Effector memory CD8-positive, alpha-beta T cell (primary cell): Measurements from ENCODE around the gene LRRC8B.
"Not testable (repeated sequence)": the region's sequence is repeated elsewhere in the genome, so short reads cannot be mapped to it uniquely, and the experiment has no call there.

Experiments
- ATAC-seq: fragments of 150-1000 bp; cut with Tn5 transposase; replicated peaks from 2 replicates; pipeline ENCODE4 v1.10.0; 2021; ENCODE audit warnings: mild to moderate bottlenecking, moderate library complexity
- DNase-seq, 3 experiments: peaks; one replicate each; pipeline ENCODE4 v3.0.0; 2021
- H3K27ac Mint-ChIP-seq, 2 donors: one replicate each; pipeline ENCODE4 v1.8.0; 2022; ENCODE audit warnings: mild to moderate bottlenecking in 2 of 2, mixed read lengths in 2 of 2, moderate library complexity in 2 of 2
- H3K27me3 Mint-ChIP-seq, 2 donors: one replicate each; pipeline ENCODE4 v1.8.0; 2022; ENCODE audit warnings: mixed read lengths in 2 of 2
- H3K36me3 Mint-ChIP-seq: one replicate; pipeline ENCODE4 v1.8.0; 2022; ENCODE audit warnings: mild to moderate bottlenecking, moderate library complexity, mixed read lengths; ENCODE audit not compliant: insufficient read depth
- H3K4me1 Mint-ChIP-seq, 2 donors: one replicate each; pipeline ENCODE4 v1.8.0; 2022; ENCODE audit warnings: low read depth in 2 of 2, mixed read lengths in 2 of 2
- H3K4me3 Mint-ChIP-seq, 2 donors: one replicate each; pipeline ENCODE4 v1.8.0; 2022; ENCODE audit warnings: mild to moderate bottlenecking in 2 of 2, mixed read lengths in 2 of 2, moderate library complexity in 2 of 2
- H3K9me3 Mint-ChIP-seq, 2 donors: one replicate each; pipeline ENCODE4 v1.8.0; 2022; ENCODE audit warnings: mixed read lengths in 2 of 2

LRRC8B gene

DNA sequence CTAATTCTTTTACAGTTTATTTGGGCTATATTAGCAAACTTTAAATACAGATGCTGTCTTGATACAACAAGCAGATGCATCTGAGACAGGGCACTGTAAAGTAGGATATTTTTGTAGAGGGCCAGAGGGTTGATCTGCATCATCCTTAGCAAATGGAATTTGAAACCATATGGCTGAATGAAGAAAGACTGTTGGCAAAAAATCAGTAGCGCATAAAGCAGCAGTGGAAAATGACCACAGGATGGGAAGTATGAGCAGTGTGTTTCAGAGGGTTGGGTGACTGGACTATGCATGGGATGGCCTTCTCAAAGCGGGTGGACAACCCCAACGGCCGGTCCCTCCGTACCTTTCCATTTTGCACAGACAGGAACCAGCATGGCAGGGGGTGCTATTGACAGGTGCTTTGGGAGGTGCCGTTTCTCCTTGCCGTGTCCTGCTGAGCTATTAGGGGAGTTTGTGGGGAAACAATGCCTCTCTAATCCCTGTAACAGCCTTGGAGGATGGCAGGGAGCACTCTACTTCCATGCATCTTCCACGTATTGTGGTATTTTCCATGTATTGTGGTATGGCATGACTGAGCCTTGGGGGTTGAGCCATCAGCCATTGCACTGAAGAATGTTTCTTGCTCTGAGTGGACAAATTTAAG lies 5.9 kb downstream of the LRRC8B start:
- Mint-ChIP-seq H3K27me3 (no peaks in the 10 kb centered on the region), H3K4me3 (no peak overlapping the region), H3K36me3 (peaks cover 7% of the 10 kb centered on the region), H3K9me3 (no peaks in the 10 kb centered on the region), H3K4me1 (peaks cover 16 to 28% of the 10 kb centered on the region in 2 donors), H3K27ac (no peak overlapping the region)
- no peak for DNase-seq
- no peak for ATAC-seq

DNA sequence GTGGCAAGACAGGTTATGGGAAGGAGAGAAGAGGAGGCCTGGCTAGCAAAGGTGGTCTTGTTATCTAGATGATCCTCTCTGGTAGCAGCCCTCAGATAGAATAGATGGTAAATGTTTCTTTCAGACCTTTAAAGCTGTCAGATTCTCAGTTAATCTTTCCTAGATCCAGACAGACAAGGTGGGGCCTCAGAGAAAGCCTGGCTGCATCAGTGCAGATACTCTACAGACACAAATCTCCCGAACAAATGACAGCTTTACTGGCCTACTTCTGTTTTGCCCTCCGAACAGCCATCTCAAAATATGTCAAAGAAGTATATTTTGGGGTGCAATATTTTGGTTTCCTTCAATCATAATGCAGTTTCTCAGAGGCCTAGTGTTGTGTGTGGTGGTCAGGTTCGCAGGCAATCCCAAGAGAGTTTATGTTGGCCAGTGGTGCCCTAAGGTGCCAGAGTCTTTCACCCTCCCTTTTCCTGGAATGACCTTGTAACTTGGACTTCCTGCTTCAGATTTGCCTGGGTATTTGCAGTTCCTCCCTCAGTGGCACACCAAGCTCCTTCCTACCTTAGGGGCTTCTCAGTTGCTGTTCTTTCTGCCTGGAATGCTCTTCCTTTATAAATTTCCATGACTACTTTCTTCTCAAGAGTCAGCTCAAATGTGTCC lies 7.0 kb downstream of the LRRC8B start:
- no peak overlapping the region for H3K27ac Mint-ChIP-seq
- H3K4me1 Mint-ChIP-seq, result peaks cover 10 to 32% of the 10 kb centered on the region in 2 donors
- H3K36me3 Mint-ChIP-seq, result no peaks in the 10 kb centered on the region
- no peaks in the 10 kb centered on the region for H3K9me3 Mint-ChIP-seq
- DNase-seq, result no peak
- no peak for ATAC-seq
- no peaks in the 10 kb centered on the region for H3K27me3 Mint-ChIP-seq
- no peak overlapping the region for H3K4me3 Mint-ChIP-seq

DNA sequence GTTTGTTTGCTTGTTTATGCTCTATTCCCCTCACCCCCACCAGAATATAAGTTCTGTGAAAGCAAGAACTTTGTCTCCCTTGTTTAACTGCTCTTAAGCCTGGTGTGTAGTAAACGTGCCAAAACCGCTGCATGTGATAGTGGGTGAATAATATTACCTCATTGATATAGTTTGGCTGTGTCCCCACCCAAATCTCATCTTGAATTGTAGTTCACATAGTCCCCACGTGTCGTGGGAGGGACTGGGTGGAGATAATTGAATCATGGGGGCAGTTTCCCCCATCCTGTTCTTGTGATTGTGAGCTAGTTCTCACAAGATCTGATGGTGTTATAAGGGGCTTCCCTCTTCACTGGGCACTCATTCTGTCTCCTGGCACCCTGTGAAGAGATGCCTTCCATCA lies 7.6 kb downstream of the LRRC8B start:
- DNase-seq, result no peak
- no peak for ATAC-seq
- Mint-ChIP-seq H3K9me3 (no peaks in the 10 kb centered on the region), H3K4me1 (peaks cover 12 to 32% of the 10 kb centered on the region in 2 donors), H3K27me3 (no peaks in the 10 kb centered on the region), H3K27ac (no peak overlapping the region), H3K36me3 (no peaks in the 10 kb centered on the region), H3K4me3 (no peak overlapping the region)

DNA sequence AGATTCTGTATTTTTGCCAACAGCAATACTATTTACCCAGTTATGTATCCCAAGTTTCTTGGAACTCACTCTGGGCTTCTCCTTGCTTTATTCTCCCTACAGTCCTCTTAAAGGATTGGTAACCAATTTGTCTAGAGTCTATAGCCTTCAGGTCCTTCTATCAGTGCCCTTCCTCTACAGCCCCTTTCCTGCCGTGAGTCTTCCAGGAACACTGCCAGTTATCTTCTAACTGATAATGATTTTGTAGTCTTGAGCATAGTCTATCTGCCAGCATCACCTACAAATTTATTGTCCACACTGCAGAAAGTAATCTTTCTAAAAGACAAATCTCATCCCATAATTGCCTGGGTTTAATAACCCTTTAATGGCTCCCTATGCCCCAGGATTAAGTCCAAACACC lies 8.2 kb downstream of the LRRC8B start:
- no peak for ATAC-seq
- Mint-ChIP-seq H3K4me3 (no peak overlapping the region), H3K36me3 (no peaks in the 10 kb centered on the region), H3K4me1 (peaks cover 12 to 32% of the 10 kb centered on the region in 2 donors), H3K9me3 (no peaks in the 10 kb centered on the region), H3K27me3 (no peaks in the 10 kb centered on the region), H3K27ac (no peak overlapping the region)
- no peak for DNase-seq

DNA sequence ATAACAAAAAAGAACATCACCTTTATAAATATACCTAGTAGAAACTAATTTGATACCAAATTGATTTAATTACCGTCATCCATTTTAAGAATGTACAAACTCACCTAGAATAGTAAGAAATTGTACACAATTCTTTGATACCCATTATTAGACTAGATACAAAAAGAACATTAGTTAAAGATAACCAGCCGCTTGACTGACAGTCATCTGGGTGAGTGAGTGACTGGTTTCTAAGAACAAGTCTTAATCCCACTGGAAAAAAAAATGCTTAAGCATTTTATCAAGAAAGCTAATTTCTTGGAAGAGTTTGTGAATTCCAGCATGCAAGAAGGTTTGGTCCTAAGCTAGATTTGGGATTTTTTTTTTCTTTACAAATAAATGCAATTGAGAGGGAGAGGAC lies 10.9 kb downstream of the LRRC8B start:
- no peak for ATAC-seq
- Mint-ChIP-seq H3K27ac (peak overlapping the region in 1 of 2 donors; percentile 13), H3K27me3 (no peaks in the 10 kb centered on the region), H3K4me3 (no peak overlapping the region), H3K36me3 (no peaks in the 10 kb centered on the region), H3K9me3 (no peaks in the 10 kb centered on the region), H3K4me1 (peaks cover 18 to 33% of the 10 kb centered on the region in 2 donors)
- no peak for DNase-seq

DNA sequence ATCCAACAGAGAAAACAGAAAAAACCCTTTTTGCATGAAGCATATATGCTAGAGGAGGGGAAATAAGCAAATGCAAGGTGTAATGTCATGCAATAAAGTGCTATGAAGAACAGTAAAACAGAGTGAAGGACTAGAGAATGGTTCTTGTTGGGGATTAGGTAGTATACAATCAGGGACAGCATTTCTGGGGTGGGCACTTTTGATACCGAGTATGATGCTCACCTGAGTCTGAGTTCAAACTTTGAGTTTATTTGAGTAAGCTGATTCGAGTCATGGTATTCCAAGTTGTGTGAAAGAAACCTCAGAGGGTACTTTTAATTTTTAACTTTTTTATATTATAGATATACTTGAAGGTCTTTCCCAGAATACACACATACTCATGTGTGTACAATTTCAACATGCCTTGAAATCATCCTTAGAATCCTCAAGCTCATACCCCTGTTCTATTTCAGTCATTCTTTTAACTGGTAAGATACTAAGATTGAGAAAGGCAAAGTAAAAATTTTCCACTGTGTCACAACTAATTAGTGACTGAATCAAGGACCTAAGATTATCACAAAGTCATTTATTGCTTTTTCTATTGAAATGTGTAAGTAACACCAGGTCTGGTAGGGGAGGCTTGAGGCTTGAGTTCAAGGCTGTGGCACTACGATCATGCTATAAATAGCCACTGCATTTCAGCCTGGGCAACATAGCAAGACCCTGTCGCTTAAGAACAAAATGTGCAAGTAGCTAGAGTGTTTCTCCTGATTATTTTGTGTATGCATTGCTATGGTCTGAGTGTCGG lies 12.1 kb downstream of the LRRC8B start:
- ATAC-seq (no peak), DNase-seq (no peak)
- no peaks in the 10 kb centered on the region for H3K36me3 Mint-ChIP-seq
- H3K4me1 Mint-ChIP-seq, result peaks cover 18 to 31% of the 10 kb centered on the region in 2 donors
- no peak overlapping the region for H3K4me3 Mint-ChIP-seq
- no peaks in the 10 kb centered on the region for H3K27me3 Mint-ChIP-seq
- no peaks in the 10 kb centered on the region for H3K9me3 Mint-ChIP-seq
- H3K27ac Mint-ChIP-seq, result no peak overlapping the region

DNA sequence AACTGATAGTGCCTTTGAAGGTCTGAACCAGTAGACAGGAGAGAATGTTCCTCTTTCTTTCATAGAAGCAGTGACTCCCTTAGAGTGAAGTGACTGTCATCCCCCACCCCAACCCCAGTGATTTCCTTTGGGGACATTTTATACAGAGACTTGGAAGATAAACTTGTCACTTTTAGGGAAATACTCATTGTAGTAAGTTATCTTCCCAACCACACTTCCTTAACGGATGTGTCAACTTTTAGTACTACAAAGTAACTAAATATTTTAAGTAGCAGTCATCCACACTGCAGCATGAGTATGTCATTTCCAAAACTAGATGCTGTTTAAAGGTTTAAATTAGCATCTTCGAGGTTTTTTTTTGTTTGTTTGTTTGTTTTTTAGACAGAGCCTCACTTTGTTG lies 13.7 kb downstream of the LRRC8B start:
- DNase-seq (no peak), ATAC-seq (no peak)
- Mint-ChIP-seq H3K4me1 (peaks cover 14 to 21% of the 10 kb centered on the region in 2 donors), H3K27ac (no peak overlapping the region), H3K4me3 (no peak overlapping the region), H3K36me3 (no peaks in the 10 kb centered on the region), H3K9me3 (no peaks in the 10 kb centered on the region), H3K27me3 (no peaks in the 10 kb centered on the region)

DNA sequence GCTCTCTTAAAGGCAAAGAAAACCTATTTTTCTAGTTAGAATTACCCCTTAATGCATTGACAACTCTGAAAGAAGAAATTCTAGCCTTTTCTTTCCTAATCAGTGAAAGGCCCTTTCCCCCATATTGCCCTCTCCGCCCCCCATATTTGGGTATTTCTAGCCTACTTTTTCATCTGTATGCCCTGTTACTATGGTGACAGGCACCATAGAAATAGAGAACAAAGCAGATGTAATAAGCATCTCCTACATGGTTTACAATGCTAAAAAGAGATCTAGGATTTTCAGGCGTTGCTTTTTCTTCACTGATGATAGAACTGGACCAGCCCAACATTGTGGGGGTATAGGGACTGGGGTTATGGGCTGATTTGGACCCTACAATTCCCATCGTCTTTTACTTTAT lies 14.5 kb downstream of the LRRC8B start:
- Mint-ChIP-seq H3K4me1 (peaks cover 14 to 18% of the 10 kb centered on the region in 2 donors), H3K27me3 (no peaks in the 10 kb centered on the region), H3K4me3 (no peak overlapping the region), H3K36me3 (no peaks in the 10 kb centered on the region), H3K9me3 (no peaks in the 10 kb centered on the region), H3K27ac (peak overlapping the region in 1 of 2 donors; percentile 49)
- DNase-seq, result no peak
- no peak for ATAC-seq

DNA sequence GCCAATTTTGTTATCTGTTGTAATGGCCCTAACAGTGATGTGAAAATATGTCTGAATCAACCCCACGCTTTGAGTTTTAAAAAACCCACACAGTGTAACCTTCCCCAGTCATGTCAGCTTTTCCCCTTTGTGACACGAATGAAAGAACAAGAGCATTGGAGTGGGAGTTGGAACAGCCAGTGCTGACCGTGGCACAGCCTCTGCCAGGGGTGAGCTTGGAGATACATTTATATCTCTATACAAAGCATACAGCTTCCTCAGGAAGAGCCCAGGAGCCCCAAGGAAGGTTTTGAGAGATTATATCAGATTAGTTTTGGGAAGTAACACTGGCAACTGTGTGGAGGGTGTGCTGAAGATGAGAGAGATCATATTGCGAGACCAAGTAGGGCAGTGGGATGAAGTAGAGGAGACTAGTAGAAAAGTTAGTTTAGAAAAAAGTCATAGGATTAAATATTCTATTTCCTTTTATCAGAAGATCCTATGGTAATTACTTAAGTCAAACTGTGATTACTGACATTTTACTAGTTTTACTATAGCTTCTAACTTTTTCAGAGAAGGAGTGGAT lies 15.9 kb downstream of the LRRC8B start:
- no peaks in the 10 kb centered on the region for H3K27me3 Mint-ChIP-seq
- H3K36me3 Mint-ChIP-seq, result no peaks in the 10 kb centered on the region
- H3K9me3 Mint-ChIP-seq, result no peaks in the 10 kb centered on the region
- H3K27ac Mint-ChIP-seq, result no peak overlapping the region
- DNase-seq (no peak), ATAC-seq (no peak)
- H3K4me1 Mint-ChIP-seq, result peaks cover 12 to 15% of the 10 kb centered on the region in 2 donors
- no peak overlapping the region for H3K4me3 Mint-ChIP-seq

DNA sequence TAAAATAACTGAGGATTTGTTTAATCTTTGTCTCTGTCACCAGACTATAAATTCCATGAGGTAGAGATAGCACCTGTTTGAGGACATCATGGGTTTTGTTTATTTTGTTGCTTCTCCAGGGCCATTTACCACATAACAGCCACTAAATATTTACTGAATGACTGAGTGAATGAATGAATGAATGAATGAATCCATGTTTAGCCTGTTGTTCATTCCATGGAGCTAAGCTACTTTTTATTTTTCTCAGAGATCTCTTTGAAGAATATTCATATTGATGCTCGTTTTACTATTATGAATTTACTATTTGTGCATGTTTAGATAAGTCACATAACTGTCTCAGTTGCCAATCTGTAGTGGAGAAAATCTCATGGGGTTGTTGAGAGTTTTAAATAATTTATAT lies 17.7 kb downstream of the LRRC8B start:
- ATAC-seq (no peak), DNase-seq (no peak)
- H3K27ac Mint-ChIP-seq, result no peak overlapping the region
- H3K4me1 Mint-ChIP-seq, result peaks cover 8 to 18% of the 10 kb centered on the region in 2 donors
- no peaks in the 10 kb centered on the region for H3K27me3 Mint-ChIP-seq
- H3K4me3 Mint-ChIP-seq, result no peak overlapping the region
- no peaks in the 10 kb centered on the region for H3K36me3 Mint-ChIP-seq
- no peaks in the 10 kb centered on the region for H3K9me3 Mint-ChIP-seq

DNA sequence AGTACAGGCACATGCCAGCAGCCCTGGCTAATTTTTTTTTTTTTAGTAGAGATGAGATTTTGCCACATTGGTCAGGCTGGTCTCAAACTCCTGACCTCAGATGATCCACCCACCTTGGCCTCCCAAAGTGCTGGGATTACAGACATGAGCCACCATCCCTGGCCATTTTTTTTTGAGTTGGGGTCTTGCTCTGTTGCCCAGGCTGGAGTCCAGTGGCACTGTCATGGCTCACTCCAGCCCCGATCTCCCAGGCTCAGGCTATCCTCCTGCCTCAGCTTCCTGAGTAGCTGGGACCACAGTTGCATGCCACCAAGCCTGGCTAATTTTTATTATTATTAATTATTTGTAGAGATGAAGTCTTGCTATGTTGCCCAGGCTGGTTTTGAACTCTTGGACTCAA lies 19.0 kb downstream of the LRRC8B start:
- peaks cover 5 to 18% of the 10 kb centered on the region in 2 donors for H3K4me1 Mint-ChIP-seq
- not testable (repeated sequence) for ATAC-seq, H3K27ac Mint-ChIP-seq, DNase-seq, H3K9me3 Mint-ChIP-seq, H3K36me3 Mint-ChIP-seq, H3K4me3 Mint-ChIP-seq, H3K27me3 Mint-ChIP-seq

DNA sequence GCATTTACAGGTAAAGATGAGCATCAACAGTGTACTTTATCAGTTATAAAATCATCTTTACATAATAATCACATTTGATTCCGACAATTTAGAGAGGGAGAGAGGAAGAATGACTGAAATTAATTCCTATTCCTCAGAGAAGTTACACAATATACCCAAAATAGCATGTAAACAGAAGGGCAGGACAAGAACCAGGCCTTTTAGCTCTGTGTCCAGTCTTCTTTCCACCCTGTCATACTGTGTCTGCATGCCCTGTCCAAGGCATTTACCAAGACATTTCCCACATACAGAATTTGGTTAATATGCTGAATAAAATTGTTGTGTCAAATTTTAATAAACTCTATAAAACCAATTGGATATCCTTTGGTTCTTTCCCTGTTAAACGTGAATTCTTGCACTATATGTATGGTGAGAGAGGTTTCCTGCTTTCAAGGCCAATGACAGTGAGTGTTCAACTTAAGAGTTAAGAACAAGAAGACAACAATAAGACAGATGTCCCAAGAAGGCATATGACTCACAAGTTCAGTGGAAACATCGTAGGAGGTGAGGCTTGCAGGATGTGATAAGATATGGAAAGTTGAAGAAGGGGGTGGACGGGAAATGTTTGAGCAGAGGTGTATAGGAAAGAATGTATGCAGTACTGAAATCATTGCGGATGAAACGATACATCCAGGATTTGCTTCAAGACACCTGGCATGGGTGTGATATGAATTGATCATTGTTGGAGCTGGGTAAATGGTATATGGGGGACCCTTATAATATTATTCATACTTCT lies 20.8 kb downstream of the LRRC8B start:
- H3K4me3 Mint-ChIP-seq, result no peak overlapping the region
- no peak for ATAC-seq
- H3K27me3 Mint-ChIP-seq, result no peaks in the 10 kb centered on the region
- DNase-seq, result no peak
- peaks cover 5 to 15% of the 10 kb centered on the region in 2 donors for H3K4me1 Mint-ChIP-seq
- no peaks in the 10 kb centered on the region for H3K36me3 Mint-ChIP-seq
- H3K9me3 Mint-ChIP-seq, result no peaks in the 10 kb centered on the region
- no peak overlapping the region for H3K27ac Mint-ChIP-seq
